PC-3 (cell line): ENCODE measurements around the gene PTPN18. TPM values are rescaled to one million over a fixed set of nuclear protein-coding genes. Genes with fewer than 3 reads are reported as not detected.

Experiments used
- ATAC-seq: fragments of 200-7000 bp; cut with Tn5 transposase; 2 replicates; pipeline ENCODE4 v1.9.1; 2020; ENCODE audit warnings: mild to moderate bottlenecking, moderate library complexity
- BruUV-seq: library from RNA; stranded (reverse); fragments of 400-500 nt; replicated peaks from 2 replicates; lab custom pipeline; 2021; lab: Mats Ljungman, UMichigan
- CTCF ChIA-PET: fragments of 300-600 bp; sonication (Branson Sonifier 250); formaldehyde crosslinking; loops from one replicate; lab custom pipeline; 2022; ENCODE audit warnings: antibody characterized with exemption; lab: Charles Lee
- POLR2A ChIA-PET: fragments of 300-600 bp; sonication (Branson Sonifier 250); formaldehyde crosslinking; loops from one replicate; lab custom pipeline; 2022; ENCODE audit warnings: antibody characterized with exemption; ENCODE audit not compliant: unreplicated experiment; lab: Charles Lee
- DNase-seq: peaks from one replicate; pipeline ENCODE4 v3.0.0-alpha.2; 2015
- H2AFZ ChIP-seq: fragments of 300-600 bp; sonication (generic); 2 replicates; pipeline ENCODE4 v1.6.0; 2016; ENCODE audit warnings: antibody characterized with exemption, low read length
- H3F3A ChIP-seq: fragments of 300-600 bp; sonication (generic); one replicate; pipeline ENCODE4 v1.6.0; 2017; ENCODE audit warnings: antibody characterized with exemption, low read length, control low read depth, mild to moderate bottlenecking; ENCODE audit not compliant: unreplicated experiment
- H3K27ac ChIP-seq: fragments of 300-600 bp; sonication (generic); 2 replicates; pipeline ENCODE4 v1.5.1; 2016; ENCODE audit warnings: mild to moderate bottlenecking, low read length
- H3K27me3 ChIP-seq: fragments of 300-600 bp; sonication (generic); 2 replicates; pipeline ENCODE4 v1.6.1; 2016; ENCODE audit warnings: low read length, mixed read lengths
- H3K36me3 ChIP-seq: fragments of 300-600 bp; sonication (generic); 2 replicates; pipeline ENCODE4 v1.6.1; 2016; ENCODE audit warnings: low read depth, mixed run types, low read length, mixed read lengths
- H3K4me1 ChIP-seq: fragments of 300-600 bp; sonication (generic); 2 replicates; pipeline ENCODE4 v1.5.1; 2016; ENCODE audit warnings: low read length; ENCODE audit not compliant: insufficient read depth
- H3K4me2 ChIP-seq: fragments of 300-600 bp; sonication (generic); 2 replicates; pipeline ENCODE4 v1.6.0; 2016; ENCODE audit warnings: low read length
- H3K4me3 ChIP-seq: fragments of 300-600 bp; sonication (generic); 2 replicates; pipeline ENCODE4 v1.5.1; 2016; ENCODE audit warnings: mild to moderate bottlenecking, low read length, mixed read lengths
- H3K79me2 ChIP-seq: fragments of 300-600 bp; sonication (generic); 2 replicates; pipeline ENCODE4 v1.6.1; 2017; ENCODE audit warnings: low read length, mixed read lengths
- H3K9ac ChIP-seq: fragments of 300-600 bp; sonication (generic); 2 replicates; pipeline ENCODE4 v1.6.0; 2016; ENCODE audit warnings: mild to moderate bottlenecking, low read length
- H3K9me2 ChIP-seq: fragments of 300-600 bp; sonication (generic); replicated peaks from 2 replicates; pipeline ENCODE4 v1.6.1; 2016; ENCODE audit warnings: mixed run types, low read length, mixed read lengths
- H3K9me3 ChIP-seq: fragments of 300-600 bp; sonication (generic); 2 replicates; pipeline ENCODE4 v1.6.1; 2016; ENCODE audit warnings: low read length, mixed read lengths
- H4K20me1 ChIP-seq: fragments of 300-600 bp; sonication (generic); 2 replicates; pipeline ENCODE4 v1.6.1; 2016; ENCODE audit warnings: low read length, mixed read lengths
- EZH2 ChIP-seq: fragments of 300-600 bp; sonication (generic); IDR thresholded peaks from one replicate; pipeline ENCODE4 v1.6.1; 2017; ENCODE audit warnings: antibody characterized with exemption, mild to moderate bottlenecking, low read length; ENCODE audit not compliant: unreplicated experiment
- EZH2phosphoT487 ChIP-seq: fragments of 300-600 bp; sonication (generic); IDR thresholded peaks from 2 replicates; pipeline ENCODE4 v1.6.1; 2018; ENCODE audit warnings: mild to moderate bottlenecking, antibody characterized with exemption, low read length, borderline replicate concordance
- intact Hi-C: fragments of 100-400 bp; cut with micrococcal nuclease; formaldehyde crosslinking; loops from 2 replicates; pipeline ENCODE4 v1.9.0; 2023
- total RNA-seq: library from RNA; depleted of rRNA; stranded (reverse); fragments of >200 nt; gene quantifications from 2 replicates; pipeline ENCODE4 v1.2.3, GENCODE V29; 2014
- TF ChIP-seq, protein P1 (sequence below): fragments of 300-600 bp; sonication (generic); conservative IDR thresholded peaks from 2 replicates; pipeline ENCODE4 v1.5.1; 2017; ENCODE audit warnings: antibody characterized with exemption, low read depth, mild to moderate bottlenecking, low read length

PTPN18 gene
- total RNA-seq, 1 experiment from 2014 or later, result 27.1 TPM

DNA sequence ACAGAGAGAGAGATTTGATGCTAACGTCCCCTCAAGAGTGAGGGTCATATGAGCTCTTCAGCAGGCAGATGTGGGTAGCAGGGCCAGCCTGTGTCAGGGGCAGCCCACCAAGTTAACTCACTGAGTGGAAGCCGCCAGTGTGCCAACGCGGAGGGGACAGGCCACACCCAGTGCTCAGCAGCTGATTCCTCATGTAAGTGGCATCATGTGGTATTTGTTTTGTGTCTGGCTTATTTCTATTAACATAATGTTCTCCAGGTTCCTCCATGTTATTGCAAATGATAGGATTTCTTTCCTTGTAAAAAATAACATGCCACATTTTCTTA is 9.2 kb upstream of the PTPN18 start:
- Histone ChIP-seq H4K20me1 (peaks cover 10% of the 10 kb centered on the region; the same call in 1 of the 2 replicates), H3K27me3 (no peaks in the 10 kb centered on the region), H3K27ac (no peak overlapping the region), H3K9me3 (no peaks in the 10 kb centered on the region), H3K4me2 (no peak overlapping the region), H3K4me3 (no peak overlapping the region), H2AFZ (no peak overlapping the region), H3K36me3 (peaks cover 43% of the 10 kb centered on the region), H3F3A (no peaks in the 10 kb centered on the region), H3K79me2 (peaks cover 28% of the 10 kb centered on the region), H3K9ac (no peak overlapping the region), H3K9me2 (no peaks in the 10 kb centered on the region), H3K4me1 (no peaks in the 10 kb centered on the region; the same call in 1 of the 2 replicates)
- TF ChIP-seq EZH2phosphoT487 (no peak), EZH2 (no peak)
- TF ChIP-seq, protein P1, sequence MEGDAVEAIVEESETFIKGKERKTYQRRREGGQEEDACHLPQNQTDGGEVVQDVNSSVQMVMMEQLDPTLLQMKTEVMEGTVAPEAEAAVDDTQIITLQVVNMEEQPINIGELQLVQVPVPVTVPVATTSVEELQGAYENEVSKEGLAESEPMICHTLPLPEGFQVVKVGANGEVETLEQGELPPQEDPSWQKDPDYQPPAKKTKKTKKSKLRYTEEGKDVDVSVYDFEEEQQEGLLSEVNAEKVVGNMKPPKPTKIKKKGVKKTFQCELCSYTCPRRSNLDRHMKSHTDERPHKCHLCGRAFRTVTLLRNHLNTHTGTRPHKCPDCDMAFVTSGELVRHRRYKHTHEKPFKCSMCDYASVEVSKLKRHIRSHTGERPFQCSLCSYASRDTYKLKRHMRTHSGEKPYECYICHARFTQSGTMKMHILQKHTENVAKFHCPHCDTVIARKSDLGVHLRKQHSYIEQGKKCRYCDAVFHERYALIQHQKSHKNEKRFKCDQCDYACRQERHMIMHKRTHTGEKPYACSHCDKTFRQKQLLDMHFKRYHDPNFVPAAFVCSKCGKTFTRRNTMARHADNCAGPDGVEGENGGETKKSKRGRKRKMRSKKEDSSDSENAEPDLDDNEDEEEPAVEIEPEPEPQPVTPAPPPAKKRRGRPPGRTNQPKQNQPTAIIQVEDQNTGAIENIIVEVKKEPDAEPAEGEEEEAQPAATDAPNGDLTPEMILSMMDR, result no peak
- no peak for ATAC-seq
- CTCF ChIA-PET, result no interaction called here
- no TSS peak for BruUV-seq
- POLR2A ChIA-PET, result no interaction called here
- intact Hi-C loops, result no loop called here
- DNase-seq, result no peak

- no peak for ATAC-seq
- Histone ChIP-seq H3K9me3 (no peaks in the 10 kb centered on the region), H3K9ac (no peak overlapping the region), H3K27me3 (no peaks in the 10 kb centered on the region), H3K4me3 (no peak overlapping the region), H3K9me2 (no peaks in the 10 kb centered on the region), H4K20me1 (peaks cover 10% of the 10 kb centered on the region; the same call in 1 of the 2 replicates), H2AFZ (no peak overlapping the region), H3K36me3 (peaks cover 43% of the 10 kb centered on the region), H3F3A (no peaks in the 10 kb centered on the region), H3K79me2 (peaks cover 28% of the 10 kb centered on the region), H3K4me2 (no peak overlapping the region), H3K27ac (no peak overlapping the region), H3K4me1 (no peaks in the 10 kb centered on the region; the same call in 1 of the 2 replicates)
- intact Hi-C loops, result no loop called here
- POLR2A ChIA-PET, result no interaction called here
- BruUV-seq, result no TSS peak
- CTCF ChIA-PET, result no interaction called here
- TF ChIP-seq EZH2phosphoT487 (no peak), EZH2 (no peak)
- TF ChIP-seq, protein P1, result no peak
- no peak for DNase-seq
Measured at GRCh38 chr2:130347220-130347925, 8.5 kb upstream of the PTPN18 start.

- H3K79me2 ChIP-seq, result peaks cover 13% of the 10 kb centered on the region
- H4K20me1 ChIP-seq, result peaks cover 4% of the 10 kb centered on the region; the same call in 1 of the 2 replicates
- H3K9me2 ChIP-seq, result no peaks in the 10 kb centered on the region
- ChIA-PET CTCF (no interaction called here), POLR2A (no interaction called here)
- ATAC-seq (no peak), DNase-seq (no peak)
- no peak overlapping the region for H3K4me3 ChIP-seq
- H3K4me2 ChIP-seq, result no peak overlapping the region
- no peaks in the 10 kb centered on the region for H3K27me3 ChIP-seq
- H3F3A ChIP-seq, result no peaks in the 10 kb centered on the region
- TF ChIP-seq EZH2phosphoT487, result no peak
- no peak for TF ChIP-seq EZH2
- TF ChIP-seq, protein P1, result no peak
- no peak overlapping the region for H3K27ac ChIP-seq
- intact Hi-C loops, result no loop called here
- peaks cover 43% of the 10 kb centered on the region for H3K36me3 ChIP-seq
- BruUV-seq, result no TSS peak
- no peak overlapping the region for H3K9ac ChIP-seq
- no peaks in the 10 kb centered on the region for H3K9me3 ChIP-seq
- no peaks in the 10 kb centered on the region; the same call in 1 of the 2 replicates for H3K4me1 ChIP-seq
- no peak overlapping the region for H2AFZ ChIP-seq
Measured at GRCh38 chr2:130349174-130349573, 6.7 kb upstream of the PTPN18 start.
